Mesothelial cell of epicardium (in vitro differentiated cells): ENCODE measurements around the gene RNF19B. TPM values are rescaled to one million over a fixed set of nuclear protein-coding genes. Genes with fewer than 3 reads are reported as not detected.

Experiments
- DNase-seq, 2 experiments: peaks; one replicate each; pipeline ENCODE4 v3.0.0; 2021; ENCODE audit warnings: low spot score in 2 of 2; ENCODE audit not compliant: unreplicated experiment in 2 of 2
- H3K27ac Mint-ChIP-seq: 2 replicates; pipeline ENCODE4 v1.8.0; 2021; ENCODE audit warnings: mixed read lengths
- H3K27me3 Mint-ChIP-seq: 2 replicates; pipeline ENCODE4 v1.8.0; 2021; ENCODE audit warnings: low read depth, mixed read lengths
- H3K36me3 Mint-ChIP-seq: 2 replicates; pipeline ENCODE4 v1.8.0; 2021; ENCODE audit warnings: mixed read lengths
- H3K4me1 Mint-ChIP-seq: 2 replicates; pipeline ENCODE4 v1.8.0; 2021; ENCODE audit warnings: mixed read lengths
- H3K4me3 Mint-ChIP-seq: 2 replicates; pipeline ENCODE4 v1.8.0; 2021; ENCODE audit warnings: mild to moderate bottlenecking, moderate library complexity, mixed read lengths
- H3K9me3 Mint-ChIP-seq: 2 replicates; pipeline ENCODE4 v1.8.0; 2021; ENCODE audit warnings: mixed read lengths
- total RNA-seq: library from RNA; stranded (reverse); gene quantifications from 3 replicates; pipeline ENCODE4 v1.2.1, GENCODE V29; 2021
- TF ChIP-seq, protein P1 (sequence below): fragments of 200-600 bp; sonication (generic); IDR thresholded peaks from one replicate; pipeline ENCODE4 v1.5.0; 2021; ENCODE audit warnings: antibody characterized with exemption; ENCODE audit not compliant: unreplicated experiment

Gene RNF19B
- total RNA-seq, 1 donor from 2014 or later = 15.5 TPM

DNA sequence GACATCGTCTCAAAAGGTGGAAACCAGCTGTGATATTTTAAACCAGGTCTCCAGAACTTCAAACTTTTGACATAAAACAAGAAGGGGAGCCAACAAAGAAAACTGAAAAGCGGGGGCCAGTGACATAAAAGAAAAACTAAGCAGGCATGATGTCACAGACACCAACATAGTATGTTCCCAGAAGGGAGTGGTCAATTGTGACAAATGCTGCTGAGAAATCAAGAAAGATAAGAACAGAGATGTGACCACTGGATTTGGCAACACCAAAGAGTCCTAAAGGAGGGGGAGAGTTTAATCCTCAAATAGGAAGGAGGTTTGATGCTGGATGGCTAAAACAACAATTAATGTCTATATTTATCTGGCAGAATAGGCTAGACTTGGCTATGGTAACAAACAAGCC, 2.3 kb upstream of the RNF19B start:
- TF ChIP-seq, protein P1, sequence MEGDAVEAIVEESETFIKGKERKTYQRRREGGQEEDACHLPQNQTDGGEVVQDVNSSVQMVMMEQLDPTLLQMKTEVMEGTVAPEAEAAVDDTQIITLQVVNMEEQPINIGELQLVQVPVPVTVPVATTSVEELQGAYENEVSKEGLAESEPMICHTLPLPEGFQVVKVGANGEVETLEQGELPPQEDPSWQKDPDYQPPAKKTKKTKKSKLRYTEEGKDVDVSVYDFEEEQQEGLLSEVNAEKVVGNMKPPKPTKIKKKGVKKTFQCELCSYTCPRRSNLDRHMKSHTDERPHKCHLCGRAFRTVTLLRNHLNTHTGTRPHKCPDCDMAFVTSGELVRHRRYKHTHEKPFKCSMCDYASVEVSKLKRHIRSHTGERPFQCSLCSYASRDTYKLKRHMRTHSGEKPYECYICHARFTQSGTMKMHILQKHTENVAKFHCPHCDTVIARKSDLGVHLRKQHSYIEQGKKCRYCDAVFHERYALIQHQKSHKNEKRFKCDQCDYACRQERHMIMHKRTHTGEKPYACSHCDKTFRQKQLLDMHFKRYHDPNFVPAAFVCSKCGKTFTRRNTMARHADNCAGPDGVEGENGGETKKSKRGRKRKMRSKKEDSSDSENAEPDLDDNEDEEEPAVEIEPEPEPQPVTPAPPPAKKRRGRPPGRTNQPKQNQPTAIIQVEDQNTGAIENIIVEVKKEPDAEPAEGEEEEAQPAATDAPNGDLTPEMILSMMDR = no peak
- H3K4me3 Mint-ChIP-seq = no peak overlapping the region
- DNase-seq = no peak
- no peak overlapping the region for H3K27ac Mint-ChIP-seq
- H3K9me3 Mint-ChIP-seq = no peaks in the 10 kb centered on the region
- H3K36me3 Mint-ChIP-seq = no peaks in the 10 kb centered on the region
- H3K4me1 Mint-ChIP-seq = peaks cover 24% of the 10 kb centered on the region
- peaks cover 15% of the 10 kb centered on the region for H3K27me3 Mint-ChIP-seq

DNA sequence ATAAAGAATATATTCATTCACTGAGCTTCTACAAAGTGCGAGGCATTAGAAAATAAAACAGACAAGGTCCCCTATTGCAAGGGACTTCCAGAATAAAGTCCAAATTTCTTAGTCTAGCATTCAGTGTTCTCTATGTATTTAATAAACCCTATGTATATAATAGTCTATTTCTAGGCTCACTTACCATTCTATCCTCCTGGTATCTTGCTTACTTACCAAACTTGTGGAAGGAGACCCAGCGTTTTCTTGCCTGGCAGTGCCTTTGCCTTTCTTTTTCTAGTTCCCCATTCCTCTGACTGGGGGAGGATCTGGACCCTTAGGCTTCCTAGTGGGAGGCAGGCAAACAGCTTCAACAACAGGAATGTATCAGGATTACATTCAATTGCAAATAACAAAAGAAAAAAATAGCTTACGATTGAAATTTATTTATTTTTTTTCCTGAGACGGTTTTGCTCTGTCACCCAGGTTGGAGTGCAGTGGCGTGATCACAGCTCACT, 690 bp upstream of the RNF19B start:
- Mint-ChIP-seq H3K27me3 (peaks cover 3% of the 10 kb centered on the region), H3K36me3 (no peaks in the 10 kb centered on the region), H3K27ac (peak overlapping the region; percentile 98), H3K9me3 (no peaks in the 10 kb centered on the region), H3K4me1 (peaks cover 33% of the 10 kb centered on the region), H3K4me3 (peak overlapping the region; percentile 78)
- TF ChIP-seq, protein P1 = no peak
- no peak for DNase-seq

DNA sequence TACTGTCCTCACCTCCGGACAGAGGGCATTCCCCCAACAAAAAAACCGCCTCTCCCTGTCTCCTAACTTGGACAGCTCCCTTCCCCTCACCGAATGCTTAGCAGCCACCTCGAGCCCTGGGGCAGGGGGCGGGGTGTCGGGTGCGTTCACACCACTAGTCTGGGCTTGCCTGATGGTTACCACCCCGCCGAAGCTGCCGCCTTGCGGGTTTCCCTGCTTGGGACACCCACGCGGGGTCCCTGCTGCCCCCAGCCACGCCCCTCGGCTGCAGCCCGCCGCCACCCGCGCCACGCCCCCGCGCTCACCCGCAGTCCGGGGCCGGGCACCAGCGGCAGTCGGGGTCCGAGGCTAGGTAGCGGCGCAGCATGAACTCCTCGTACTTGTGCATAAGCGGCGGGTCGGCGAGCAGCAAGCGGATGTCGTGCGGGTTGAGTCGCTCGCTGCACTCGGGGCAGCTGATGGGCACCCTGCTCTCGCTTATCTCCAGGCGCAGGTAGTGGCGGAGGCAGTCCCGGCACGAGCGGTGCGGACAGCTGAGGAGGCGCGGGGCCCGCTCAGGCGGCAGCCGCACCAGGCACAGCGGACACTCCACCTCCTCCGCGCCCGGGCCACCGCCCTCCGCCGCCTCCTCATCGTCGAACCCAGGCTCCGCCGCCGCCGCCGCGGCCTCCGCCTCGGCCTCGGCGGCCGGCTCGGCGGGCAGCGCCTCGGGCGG, 706 bp downstream of the RNF19B start:
- H3K4me1 Mint-ChIP-seq = peaks cover 28% of the 10 kb centered on the region
- peak overlapping the region; percentile 76 for H3K4me3 Mint-ChIP-seq
- no peaks in the 10 kb centered on the region for H3K9me3 Mint-ChIP-seq
- H3K27ac Mint-ChIP-seq = peak overlapping the region; percentile 79
- TF ChIP-seq, protein P1 = no peak
- DNase-seq = peak; percentile 55 to 76
- peaks cover 3% of the 10 kb centered on the region for H3K27me3 Mint-ChIP-seq
- H3K36me3 Mint-ChIP-seq = no peaks in the 10 kb centered on the region

DNA sequence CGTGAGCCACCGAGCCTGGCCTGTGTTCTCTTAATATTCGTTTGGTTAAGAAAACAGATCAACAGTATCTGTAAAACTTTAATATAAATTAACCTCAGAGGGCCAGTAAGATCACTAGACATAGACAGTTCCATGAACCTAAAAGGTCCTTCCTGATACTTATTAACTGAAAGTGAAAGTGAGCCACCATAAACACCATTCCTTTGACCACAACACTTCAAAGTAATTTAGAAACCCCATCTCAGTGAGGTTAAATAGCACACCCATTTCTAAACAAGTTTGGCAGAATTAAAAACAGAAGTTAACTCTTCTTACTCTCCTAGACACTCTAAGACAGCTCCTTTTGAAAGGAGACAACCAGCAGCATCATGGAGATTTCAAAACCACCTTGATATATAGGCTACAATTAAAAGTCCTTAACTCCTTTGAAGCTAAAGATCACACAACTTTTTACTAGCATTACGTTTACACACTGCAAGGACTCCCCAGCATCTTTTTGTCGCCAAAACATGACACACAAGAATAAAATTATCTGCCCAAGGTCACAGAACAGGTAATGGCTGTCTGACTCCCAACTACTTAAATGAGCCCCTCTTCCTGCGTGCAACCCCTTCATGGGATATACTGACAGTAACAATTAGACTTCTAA, 2.2 kb downstream of the RNF19B start:
- TF ChIP-seq, protein P1 = no peak
- Mint-ChIP-seq H3K27me3 (no peaks in the 10 kb centered on the region), H3K27ac (peak overlapping the region; percentile 2), H3K4me1 (peaks cover 33% of the 10 kb centered on the region), H3K4me3 (peak overlapping the region; percentile 76), H3K9me3 (no peaks in the 10 kb centered on the region), H3K36me3 (no peaks in the 10 kb centered on the region)
- no peak for DNase-seq

DNA sequence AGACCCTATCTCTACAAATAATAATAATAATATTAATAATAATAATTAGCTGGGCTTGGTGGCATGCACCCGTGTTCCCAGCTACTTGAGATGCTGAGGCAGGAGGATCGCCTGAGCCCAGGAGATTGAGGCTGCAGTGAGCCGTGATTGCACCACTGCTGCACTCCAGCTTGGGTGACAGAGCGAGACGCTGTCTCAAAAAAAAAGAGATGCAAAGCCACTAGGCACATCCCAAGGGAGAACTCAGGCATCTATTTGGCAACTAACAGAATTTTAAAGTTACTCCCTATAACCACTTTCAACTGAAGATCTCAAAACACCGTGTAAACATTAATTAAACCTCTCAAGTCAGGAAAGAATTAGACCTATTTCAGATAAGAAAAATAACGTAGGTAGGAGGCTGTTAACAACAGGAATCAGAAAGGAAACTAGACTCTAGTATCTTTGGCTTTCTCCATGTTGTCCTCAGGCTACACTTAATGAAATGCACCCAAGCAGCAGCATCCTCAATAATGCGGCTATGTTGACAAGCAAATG, 3.7 kb downstream of the RNF19B start:
- Mint-ChIP-seq H3K27ac (no peak overlapping the region), H3K36me3 (no peaks in the 10 kb centered on the region), H3K4me3 (no peak overlapping the region), H3K4me1 (peaks cover 33% of the 10 kb centered on the region), H3K27me3 (no peaks in the 10 kb centered on the region), H3K9me3 (no peaks in the 10 kb centered on the region)
- no peak for DNase-seq
- TF ChIP-seq, protein P1 = no peak
